KG1 (cell line): ENCODE results near the gene SH2D7.

Experiments
- DNase-seq: peaks from one replicate; lab custom pipeline; 2025; lab: John Stamatoyannopoulos, UW

SH2D7 gene

DNA sequence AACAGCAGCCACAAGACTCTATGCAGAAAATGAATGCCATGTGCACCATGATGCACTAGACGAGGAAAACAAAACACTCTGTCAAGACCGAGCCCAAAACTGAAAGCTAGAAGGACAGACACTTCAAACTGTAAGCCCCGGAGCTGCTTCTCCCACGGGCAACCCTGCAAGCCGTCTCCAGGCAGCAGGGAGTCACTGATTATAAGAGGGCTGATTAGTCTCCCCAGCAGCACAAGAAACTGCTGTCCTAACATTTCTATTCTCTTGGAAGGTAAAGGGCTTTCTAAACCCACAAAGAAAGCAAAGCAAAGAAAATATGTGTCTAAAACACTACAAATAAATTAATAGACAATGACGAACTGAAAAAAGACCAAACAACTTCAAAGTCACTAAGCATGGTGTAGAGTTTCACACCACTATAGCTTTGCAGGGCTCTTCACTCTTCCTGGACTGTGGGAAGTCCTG lies 30.4 kb upstream of the SH2D7 start:
- no peak for DNase-seq

DNA sequence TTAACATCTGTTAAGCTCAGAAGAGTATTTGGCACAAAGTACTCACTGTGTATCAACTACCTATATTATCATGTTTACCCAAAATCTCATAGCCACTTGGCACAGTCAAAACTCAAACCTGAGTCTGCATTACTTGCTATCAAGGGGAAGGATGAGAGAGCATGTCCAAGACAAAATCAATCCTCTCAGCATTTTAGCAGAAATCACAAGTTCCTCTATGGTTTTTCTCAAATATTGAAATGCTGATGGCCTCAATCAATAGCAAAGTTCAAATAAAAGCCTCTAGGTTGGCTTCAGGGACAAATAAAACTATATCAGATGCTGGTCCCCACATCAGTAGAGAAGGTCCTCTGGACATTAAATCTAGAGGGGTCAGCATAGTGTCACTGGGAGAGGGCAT lies 29.1 kb upstream of the SH2D7 start:
- DNase-seq = no peak

DNA sequence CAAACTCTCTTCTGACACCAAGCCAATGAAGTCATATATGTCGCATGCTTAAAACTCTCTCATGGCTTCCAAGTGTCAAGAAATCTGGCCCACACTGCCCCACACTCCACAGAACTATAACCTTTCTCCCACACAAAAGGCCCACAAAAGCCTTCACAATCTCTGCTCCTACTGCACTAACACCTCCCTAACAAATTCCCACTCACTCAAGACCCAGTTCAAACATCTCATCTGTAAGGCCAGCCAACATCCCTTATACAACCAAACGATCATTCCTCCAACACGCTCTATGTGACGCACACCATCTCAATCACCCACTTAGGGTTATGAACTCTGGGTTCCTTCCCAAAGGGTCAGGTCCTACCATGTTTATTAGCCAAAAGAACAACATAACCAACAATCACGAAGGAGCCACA lies 28.4 kb upstream of the SH2D7 start:
- no peak for DNase-seq

DNA sequence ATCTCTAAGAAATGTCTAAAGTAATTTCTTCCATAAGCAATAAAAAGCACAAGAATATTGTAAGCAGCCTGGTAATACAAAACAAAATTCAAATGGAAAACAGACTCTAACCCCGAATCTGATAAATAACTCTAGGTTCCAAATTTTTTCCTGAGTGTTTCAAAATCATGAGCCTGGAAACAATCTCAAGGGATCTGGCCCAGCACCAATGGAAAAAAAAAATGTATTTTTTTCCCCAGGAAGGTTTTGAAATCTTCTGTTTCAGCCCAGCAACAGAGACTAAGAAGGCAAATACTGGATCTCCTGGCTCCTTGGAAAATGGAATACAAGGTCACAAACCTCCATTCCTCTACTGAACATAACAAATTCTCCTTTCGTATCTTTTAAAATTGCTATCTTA lies 27.8 kb upstream of the SH2D7 start:
- no peak for DNase-seq

DNA sequence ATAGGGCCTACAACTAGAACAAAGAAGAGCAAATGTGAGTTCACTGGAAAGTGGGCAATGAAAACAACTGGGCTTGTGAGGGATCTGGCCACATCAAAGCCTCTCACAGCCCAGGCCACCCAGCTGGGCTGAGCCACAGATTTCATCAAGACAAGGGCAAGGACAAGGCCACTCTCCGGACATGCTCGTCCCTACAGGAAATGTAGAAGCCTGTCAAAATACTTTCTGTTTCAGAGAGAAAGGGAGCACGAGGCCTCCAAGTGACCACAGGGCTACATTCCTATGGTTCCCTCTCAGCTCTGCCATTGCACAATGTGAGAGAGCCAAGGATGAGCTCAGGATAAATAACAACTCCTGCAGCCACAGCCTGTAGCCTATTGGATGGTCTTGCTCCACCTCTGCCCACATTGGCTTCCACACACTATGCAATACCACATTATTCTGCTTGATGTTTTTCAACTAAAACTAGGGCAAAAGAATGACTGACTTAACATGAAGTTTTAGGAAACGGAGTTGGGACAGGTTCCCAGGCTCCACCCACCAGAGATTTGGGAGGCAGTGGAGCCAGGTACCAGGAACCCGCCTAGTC lies 27.0 kb upstream of the SH2D7 start:
- no peak for DNase-seq

DNA sequence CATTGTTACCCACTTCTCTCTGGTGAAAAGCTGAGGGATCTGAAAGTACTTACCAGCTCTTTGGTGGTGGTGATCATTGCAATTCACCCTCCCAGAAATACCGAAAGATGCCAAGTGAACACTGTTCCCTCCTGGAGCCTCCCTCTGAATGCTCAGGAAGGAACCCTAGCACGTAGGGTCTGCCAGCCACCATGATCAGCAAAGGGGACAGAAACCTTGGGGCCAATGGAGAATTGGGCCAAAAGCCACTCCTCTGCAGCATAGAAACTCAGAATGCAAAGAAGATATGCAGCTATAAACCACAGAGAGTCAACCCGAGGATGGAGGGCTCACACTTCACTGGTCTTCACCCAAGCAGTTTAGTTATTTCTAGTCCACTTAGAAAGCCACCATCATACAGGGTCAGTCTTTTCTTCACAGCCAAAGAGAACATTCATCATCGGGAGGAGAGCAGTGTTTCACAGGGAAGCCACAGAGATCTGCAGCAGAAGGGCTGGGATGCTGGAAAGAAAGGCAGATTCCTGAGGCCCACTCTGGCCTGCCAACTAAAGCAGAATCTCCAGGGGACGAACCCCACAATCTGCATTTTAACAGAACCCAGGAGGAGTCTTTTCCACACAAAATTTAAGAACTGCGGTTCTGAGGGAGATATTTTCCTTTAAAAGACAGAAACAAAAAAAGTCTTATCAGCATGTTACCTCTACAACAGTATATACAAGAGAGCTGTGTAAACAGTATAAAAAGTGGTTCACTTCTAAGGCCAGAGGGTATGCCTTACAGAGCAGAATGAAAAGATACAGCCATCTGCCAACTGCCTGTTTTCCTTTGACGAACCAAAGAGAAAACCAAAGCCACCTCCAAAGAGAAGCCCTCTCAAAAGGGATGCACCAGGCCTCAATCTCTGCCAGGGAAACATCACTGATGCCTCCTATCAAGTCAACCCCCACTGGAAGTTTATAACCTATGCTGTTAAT lies 26.1 kb upstream of the SH2D7 start:
- no peak for DNase-seq

DNA sequence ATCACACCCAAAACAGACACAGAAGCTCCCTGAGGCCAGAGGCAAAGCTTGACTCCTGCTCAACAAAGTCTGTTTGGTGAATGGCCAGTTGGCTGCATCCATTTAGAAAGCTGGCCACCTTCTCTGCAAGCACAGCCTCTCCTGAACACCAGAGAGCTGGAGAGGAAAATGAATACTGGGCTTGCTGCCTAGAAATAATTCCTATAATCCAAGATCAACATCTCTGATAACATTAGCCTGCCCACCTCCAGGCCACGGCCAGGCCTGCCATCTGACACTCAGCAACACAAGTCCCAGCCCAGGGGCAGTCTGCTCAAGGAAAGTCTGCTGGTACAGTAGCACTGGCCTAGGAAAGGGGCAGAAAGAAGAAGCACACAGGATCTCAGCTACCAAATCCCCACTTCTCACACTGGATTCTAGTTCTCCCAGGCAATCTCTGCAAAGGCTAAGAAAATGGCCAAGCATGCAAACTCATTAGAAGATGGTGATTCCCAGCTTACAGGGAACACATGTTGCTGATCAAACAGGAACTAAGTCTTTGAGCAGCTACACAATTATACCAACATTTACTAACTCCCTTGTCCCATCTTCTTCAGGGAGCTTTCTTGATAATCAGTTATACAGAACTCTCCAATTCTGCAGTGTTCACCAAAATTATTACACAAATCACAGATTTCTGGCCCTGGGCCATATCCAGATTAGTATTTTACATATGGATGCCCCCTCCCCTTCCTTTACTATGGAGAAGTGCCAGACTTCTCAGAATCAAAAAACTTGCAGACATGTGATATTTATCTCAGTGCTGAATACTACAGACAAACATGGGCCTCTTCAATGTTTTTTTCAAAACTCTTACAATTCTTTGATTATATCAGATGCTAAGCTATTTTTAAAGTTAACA lies 24.8 kb upstream of the SH2D7 start:
- no peak for DNase-seq

DNA sequence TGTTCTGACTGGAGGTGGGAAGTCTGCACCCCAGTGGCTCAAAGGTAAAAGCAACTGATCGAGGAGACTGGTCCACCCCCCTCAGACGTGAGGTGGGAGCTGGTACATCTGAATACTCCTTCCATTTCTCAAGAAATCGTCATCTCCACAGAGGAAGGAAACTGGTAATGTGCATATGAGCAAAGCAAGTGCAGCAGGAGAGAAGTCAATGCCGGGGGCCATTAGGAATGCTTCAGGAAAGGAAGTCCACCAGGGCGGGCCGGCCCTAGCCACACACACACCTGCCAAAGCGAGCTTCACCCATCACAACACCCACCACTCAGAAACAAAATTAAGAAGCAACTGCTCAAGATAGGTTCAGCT lies 23.3 kb upstream of the SH2D7 start:
- DNase-seq = no peak

DNA sequence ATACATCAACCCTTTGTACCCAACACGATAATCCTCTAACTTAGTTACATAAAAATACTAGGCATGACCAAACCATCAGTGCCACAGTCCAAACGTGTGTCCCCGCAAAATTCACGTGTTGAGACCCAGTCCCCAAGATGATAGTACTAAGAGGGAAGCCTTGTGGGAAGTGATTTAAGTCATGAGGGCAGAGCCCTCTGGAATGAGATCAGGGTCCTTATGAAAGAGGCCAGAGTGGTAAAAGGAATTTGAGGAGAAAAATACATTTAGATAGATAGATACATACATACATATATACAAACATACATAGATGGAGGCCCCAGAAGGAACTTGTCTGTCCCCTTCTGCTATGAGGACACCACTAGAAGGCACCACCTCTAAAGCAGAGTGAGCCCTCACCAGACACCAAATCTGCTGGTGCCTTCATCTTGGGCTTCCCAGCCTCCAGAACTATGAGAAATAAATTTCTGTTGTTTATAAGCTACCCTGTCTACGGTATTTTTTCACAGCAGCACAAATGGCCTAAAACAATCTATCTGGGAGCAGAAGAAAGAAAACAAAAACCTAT lies 22.8 kb upstream of the SH2D7 start:
- no peak for DNase-seq

DNA sequence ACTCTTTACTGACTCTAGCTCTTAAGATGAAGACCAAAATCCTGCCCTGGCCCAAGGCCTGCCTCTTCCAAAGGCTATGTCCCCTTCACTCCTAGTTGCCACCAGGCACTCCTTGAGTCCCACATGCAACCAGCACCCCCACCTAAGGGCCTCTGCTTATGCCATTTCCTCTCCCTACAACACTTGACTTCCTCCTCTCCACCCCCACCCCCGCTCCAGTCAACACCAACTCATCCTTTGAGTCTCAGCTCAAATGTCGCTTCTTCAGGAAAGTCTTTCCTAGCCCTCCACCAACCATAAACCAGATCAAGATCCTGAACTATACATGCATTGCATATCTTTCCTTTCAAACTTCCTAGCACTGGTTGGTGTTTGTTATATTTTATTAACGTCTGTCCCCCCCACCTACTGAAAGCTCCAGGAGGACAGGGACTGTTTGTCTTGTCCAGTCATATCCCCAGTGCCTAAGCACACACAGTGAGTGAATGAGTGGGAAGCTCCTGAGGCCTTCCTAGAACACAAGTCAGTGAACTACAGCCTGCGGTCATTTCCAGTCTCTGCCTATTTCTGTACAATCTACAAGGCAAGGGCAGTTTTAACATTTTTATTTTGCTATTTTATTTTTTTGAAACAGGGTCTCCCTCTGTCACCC lies 22.2 kb upstream of the SH2D7 start:
- DNase-seq = no peak

DNA sequence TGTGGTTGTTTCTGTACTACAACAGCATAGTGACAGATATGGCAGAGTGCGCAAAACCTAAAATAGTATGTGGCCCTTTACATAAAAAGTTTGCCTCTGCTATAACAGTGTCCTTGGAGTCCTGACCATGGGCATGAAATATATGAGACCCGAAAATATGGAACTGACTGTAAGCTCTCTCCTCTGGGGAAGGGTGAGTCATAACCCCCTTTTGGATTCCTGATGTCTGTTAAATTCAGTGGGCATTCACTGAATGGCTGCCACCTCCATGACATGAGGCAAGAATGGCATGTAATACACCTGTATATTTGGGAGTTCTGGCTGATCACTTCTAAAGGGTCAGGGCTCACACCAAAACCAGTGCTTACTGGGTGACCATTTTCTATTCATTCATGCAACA lies 21.0 kb upstream of the SH2D7 start:
- DNase-seq = no peak

DNA sequence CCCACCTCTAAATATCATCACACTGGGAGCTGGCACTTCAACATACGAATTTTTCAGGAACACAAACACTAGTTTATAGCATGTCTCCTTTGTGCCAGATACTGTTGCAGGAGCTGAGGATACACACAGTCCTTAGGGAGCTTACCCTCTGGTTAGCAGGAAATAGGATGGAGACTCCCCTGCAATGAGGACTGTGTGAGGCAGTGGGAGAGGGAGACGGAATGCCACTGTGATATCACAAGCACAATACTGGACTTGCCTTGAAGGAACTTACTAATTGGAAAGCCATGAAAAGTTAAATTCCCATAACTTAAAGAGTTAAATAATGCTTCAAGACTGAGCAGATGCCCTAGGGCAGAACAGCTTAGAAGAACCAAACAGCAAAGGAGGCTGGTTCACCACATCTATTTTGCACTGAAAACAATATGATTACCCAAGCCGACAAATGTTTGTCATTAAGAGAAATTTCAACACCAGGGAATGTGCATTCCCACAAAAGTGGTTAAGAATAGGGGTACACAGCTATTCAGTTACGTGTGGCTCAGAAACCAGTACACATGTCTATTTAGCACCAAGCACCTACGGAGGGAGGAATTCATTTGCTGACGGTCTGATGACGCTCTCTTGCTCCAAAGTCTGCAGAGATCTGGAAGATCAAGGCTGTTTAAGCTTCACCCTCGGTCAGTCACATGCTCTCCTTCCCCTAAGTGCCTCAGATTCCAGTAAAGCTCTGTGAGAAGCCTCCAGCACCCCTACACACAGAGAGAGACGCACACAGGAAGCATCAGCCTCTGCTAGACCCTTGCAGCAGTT lies 20.1 kb upstream of the SH2D7 start:
- no peak for DNase-seq

DNA sequence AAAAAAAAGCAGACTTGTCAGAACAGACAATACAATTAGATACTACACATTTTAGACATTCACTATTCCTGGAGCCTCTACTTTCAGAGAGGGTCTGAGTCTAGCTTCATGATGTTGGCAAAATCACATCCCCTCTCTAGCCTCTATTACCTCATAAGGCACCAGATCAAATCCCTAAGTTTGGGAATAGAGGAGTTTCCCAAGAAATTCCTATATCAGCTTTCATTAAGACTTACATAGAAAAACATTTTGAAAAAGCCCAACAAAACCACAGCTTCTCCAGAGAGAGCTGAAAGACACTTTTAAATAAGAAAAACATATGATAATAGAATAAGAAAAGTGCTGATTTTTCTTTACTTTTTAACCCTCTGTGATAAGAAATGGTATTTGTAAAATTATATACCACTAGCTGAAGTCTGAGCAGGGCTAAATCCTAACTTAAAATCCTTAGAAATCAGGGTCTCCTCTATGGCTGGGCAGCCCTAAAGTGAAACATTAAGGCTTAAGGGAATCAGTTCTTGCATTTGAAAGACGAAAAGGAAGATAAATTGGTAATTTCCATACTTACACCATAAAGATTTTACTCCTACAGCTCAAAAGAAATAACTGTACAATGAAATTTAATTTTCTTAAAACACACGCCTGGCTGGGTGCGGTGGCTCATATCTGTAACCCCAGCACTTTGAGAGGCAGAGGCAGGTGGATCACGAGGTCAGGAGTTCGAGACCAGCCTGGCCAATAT lies 19.1 kb upstream of the SH2D7 start:
- no peak for DNase-seq

DNA sequence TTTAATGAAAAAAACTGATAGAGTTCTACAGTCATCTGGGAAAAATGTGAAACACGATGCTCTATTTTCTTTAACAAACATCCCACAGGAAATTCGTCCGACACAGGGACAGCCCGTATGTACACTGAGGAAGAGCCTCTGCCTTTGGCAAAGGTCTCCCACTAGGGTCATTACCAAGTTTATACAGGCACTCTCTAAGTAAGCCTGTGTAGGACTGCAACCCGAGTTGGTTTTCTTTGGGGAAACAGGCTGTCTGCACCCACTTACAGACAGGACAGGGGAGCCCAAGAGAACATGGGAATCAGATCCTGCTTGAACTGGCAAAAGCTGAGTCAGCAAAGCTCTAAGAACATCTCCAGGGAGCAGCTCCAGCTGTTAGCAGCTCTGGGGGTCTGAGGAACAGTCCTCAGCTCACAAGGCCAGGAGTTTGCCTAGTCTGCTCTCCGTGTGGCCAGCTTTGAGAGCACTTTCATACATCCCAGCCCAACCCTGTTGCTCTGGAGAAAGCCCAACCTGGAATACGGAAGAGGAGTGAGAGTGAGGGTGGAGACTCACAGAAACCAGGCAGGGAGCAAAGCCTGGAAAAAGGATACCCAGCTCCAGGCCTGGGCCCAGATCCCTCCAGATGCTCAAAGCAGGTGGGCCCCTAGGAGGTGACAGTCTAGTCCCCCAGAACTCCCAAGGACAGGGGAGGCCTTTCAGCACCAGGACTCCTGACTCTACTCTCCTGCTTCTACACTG lies 16.7 kb upstream of the SH2D7 start:
- no peak for DNase-seq

DNA sequence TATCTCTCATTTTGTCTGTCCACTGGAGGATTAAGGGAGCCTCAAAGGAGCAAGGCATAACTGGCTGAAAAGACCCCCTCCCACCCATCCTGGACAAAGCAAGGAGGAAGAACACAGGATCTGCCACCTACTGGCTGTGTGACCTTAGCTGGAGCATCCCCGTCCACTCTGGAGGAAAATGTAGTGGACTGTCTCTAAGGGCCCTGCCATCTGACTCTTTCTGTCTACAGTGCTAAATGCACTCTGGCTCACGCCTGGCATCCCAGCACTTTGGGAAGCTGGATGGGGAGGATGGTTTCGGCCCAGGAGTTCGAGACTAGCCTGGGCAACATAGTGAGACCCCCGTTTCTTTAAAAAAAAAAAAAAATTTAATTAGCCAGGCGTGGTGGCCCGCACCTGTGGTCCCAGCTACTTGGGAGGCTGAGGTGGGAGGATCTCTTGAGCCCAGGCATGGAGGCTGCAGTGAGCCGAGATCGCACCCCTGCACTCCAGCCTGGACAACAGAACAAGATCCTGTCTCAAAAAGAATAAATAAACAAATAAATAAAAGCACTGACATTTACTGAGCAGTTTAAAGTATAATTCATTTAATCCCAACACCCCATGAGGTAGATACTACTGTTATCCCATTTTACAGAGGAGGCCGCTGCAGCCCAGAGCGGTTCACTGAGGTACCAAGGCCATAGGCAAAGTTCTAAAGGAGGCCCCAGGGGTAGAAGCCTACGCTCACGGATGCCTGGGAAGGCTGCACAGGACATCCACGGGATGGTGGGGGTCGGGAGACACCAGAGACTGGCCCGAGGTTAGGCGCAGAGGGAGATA lies 15.9 kb upstream of the SH2D7 start:
- no peak for DNase-seq

DNA sequence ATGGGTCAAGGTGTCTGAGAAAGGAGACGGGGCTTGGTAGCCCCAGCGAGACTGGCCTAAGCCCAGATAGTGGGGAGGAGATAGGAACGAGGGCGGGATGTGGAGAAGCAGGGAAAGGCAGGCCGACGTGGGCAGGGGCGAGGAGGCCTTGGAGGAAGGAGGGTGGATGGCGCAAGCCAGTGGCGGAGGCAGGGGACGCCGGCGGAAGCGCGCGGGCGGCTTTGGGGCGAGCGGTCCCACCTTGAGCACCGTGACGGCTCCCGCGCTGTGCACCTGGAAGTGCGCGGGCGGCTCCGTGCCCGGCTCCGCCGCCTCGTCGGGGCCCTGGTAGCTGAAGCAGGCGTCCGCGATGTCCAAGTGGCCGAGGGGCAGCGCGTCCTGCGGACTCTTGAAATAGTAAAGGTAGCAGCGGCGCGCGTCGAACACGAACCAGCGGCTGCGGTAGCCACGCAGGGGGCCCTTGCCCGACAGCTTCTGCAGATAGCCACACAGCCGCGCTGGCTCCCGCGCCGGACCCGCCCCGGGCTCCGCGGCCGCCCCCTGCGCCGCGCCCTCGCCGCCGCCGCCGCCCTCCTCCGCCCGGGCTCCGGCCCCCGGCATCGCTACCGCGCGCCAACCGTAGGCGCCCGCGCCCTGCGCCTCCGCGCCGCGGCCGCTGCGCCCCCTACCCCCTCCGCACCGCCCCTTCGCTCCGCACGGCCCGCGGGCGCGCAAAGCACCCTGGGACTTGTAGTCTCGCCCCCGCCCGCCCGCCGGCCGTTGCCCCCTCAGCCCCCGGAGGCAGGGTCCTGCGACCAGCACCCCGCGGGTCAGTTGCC lies 15.1 kb upstream of the SH2D7 start, which contains the start of gene TBC1D2B:
TBC1D2B (minus strand) TSS at position 659 of the 818 bp plus-strand sequence; CDS start at position 600, 59 bp downstream.
- DNase-seq = peak; percentile 47

DNA sequence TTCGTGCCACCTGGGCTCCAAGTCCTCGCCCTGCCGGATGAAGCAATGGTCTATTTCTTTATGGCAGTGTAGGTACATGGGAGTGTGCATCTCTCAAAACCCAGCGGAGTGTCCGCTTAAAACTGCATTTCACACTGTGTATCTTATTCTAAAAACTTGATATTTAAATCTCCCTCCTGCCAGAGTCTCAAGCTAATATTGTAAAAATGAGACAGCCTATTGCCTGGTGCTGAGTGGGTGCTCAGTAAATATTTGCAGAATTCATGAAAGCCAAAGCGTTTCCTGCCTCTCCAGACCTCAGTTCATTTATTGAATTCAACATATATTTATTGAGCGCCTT lies 14.5 kb upstream of the SH2D7 start:
- no peak for DNase-seq
